Breast epithelium (tissue), 4 donors: ENCODE measurements around the gene PARD3B. TPM values are rescaled to one million over a fixed set of nuclear protein-coding genes. Genes with fewer than 3 reads are reported as not detected.

Experiments used
- DNase-seq, 2 donors: peaks; one replicate each; pipeline ENCODE4 v3.0.0-alpha.2; 2019; ENCODE audit warnings: low spot score in 2 of 2
- H3K27ac ChIP-seq, 2 donors: fragments of 200-600 bp; sonication (generic) in 1 of 2; one replicate each; pipeline ENCODE4 v1.5.1; 2016 to 2019; ENCODE audit warnings: mild to moderate bottlenecking in 1 of 2
- H3K27me3 ChIP-seq, 2 donors: fragments of 200-600 bp; sonication (generic) in 1 of 2; one replicate each; pipeline versions ENCODE4 v1.5.1 to v1.6.0; 2017 to 2019; ENCODE audit warnings: control low read depth in 1 of 2, mild to moderate bottlenecking in 1 of 2
- H3K36me3 ChIP-seq: fragments of 200-600 bp; one replicate; pipeline ENCODE4 v1.5.1; 2019
- H3K4me1 ChIP-seq, 2 donors: fragments of 200-600 bp; sonication (generic); one replicate each; pipeline ENCODE4 v1.5.1; 2016 to 2019; ENCODE audit warnings: control low read depth in 1 of 2
- H3K4me3 ChIP-seq, 3 donors: fragments of 200-600 bp; sonication (generic); 1 replicate in 2 of 3; 2 replicates in 1 of 3; pipeline ENCODE4 v1.5.1; 2016 to 2019; ENCODE audit warnings: mild to moderate bottlenecking in 3 of 3, moderate library complexity in 2 of 3
- H3K9me3 ChIP-seq, 2 donors: fragments of 200-600 bp; sonication (generic) in 1 of 2; one replicate each; pipeline ENCODE4 v1.5.1; 2016 to 2019; ENCODE audit warnings: control low read depth in 1 of 2
- CTCF ChIP-seq, 3 donors: fragments of 450-650 bp; IDR thresholded peaks; one replicate each; pipeline ENCODE4 v1.5.1; 2016 to 2017; ENCODE audit warnings: antibody characterized with exemption in 3 of 3, mild to moderate bottlenecking in 3 of 3, moderate library complexity in 3 of 3
- POLR2A ChIP-seq: fragments of 450-650 bp; IDR thresholded peaks from one replicate; pipeline ENCODE4 v1.6.1; 2016; ENCODE audit warnings: antibody characterized with exemption, mild to moderate bottlenecking, moderate library complexity
- POLR2AphosphoS5 ChIP-seq, 3 donors: sonication (generic); formaldehyde crosslinking; IDR thresholded peaks; one replicate each; pipeline ENCODE4 v1.6.1; 2017; ENCODE audit warnings: antibody characterized with exemption in 3 of 3
- intact Hi-C: fragments of 100-400 bp; cut with DNase I; formaldehyde crosslinking; loops from one replicate; pipeline ENCODE4 v1.15.1; 2023; ENCODE audit warnings: low total_unique reads
- total RNA-seq, 3 donors: library from RNA; depleted of rRNA; stranded (reverse); fragments of >200 nt; gene quantifications; one replicate each; pipeline ENCODE4 v1.1.0, GENCODE V29; 2016

The PARD3B gene
- total RNA-seq, 3 donors from 2014 or later, result 24.6 to 66.2 (median 25.9) TPM

- intact Hi-C loops, result no loop called here
- TF ChIP-seq POLR2A (no peak), POLR2AphosphoS5 (IDR thresholded peaks at IDR 0.05) (no peak), CTCF (IDR thresholded peaks at IDR 0.05) (no peak)
- no peaks in the 10 kb centered on the region for H3K4me1 ChIP-seq
- DNase-seq, result no peak
- no peak overlapping the region for H3K4me3 ChIP-seq
- no peaks in the 10 kb centered on the region for H3K9me3 ChIP-seq
- no peaks in the 10 kb centered on the region for H3K36me3 ChIP-seq
- no peaks in the 10 kb centered on the region for H3K27me3 ChIP-seq
- no peak overlapping the region for H3K27ac ChIP-seq
Observed at GRCh38 chr2:204888222-204888621, 342.9 kb downstream of the PARD3B start.

GRCh38 chr2:204890680-204891079 lies 345.4 kb downstream of the PARD3B start:
- H3K36me3 ChIP-seq, result no peaks in the 10 kb centered on the region
- no peak overlapping the region for H3K27ac ChIP-seq
- no peaks in the 10 kb centered on the region for H3K4me1 ChIP-seq
- TF ChIP-seq POLR2AphosphoS5 (IDR thresholded peaks at IDR 0.05) (no peak), CTCF (IDR thresholded peaks at IDR 0.05) (no peak), POLR2A (no peak)
- H3K4me3 ChIP-seq, result no peak overlapping the region
- no peak for DNase-seq
- no peaks in the 10 kb centered on the region for H3K9me3 ChIP-seq
- intact Hi-C loops, result no loop called here
- H3K27me3 ChIP-seq, result no peaks in the 10 kb centered on the region

GRCh38 chr2:204891739-204892138 lies 346.5 kb downstream of the PARD3B start:
- no peaks in the 10 kb centered on the region for H3K36me3 ChIP-seq
- no peaks in the 10 kb centered on the region for H3K27me3 ChIP-seq
- no peak for DNase-seq
- no peak overlapping the region for H3K4me3 ChIP-seq
- TF ChIP-seq CTCF (IDR thresholded peaks at IDR 0.05) (no peak), POLR2A (no peak), POLR2AphosphoS5 (IDR thresholded peaks at IDR 0.05) (no peak)
- intact Hi-C loops, result no loop called here
- H3K9me3 ChIP-seq, result no peaks in the 10 kb centered on the region
- H3K4me1 ChIP-seq, result no peaks in the 10 kb centered on the region
- H3K27ac ChIP-seq, result no peak overlapping the region

- DNase-seq, result no peak
- Histone ChIP-seq H3K4me1 (no peaks in the 10 kb centered on the region), H3K36me3 (no peaks in the 10 kb centered on the region), H3K9me3 (no peaks in the 10 kb centered on the region), H3K27me3 (no peaks in the 10 kb centered on the region), H3K4me3 (no peak overlapping the region), H3K27ac (no peak overlapping the region)
- intact Hi-C loops, result no loop called here
- TF ChIP-seq POLR2AphosphoS5 (IDR thresholded peaks at IDR 0.05) (no peak), POLR2A (no peak), CTCF (IDR thresholded peaks at IDR 0.05) (no peak)
Observed at GRCh38 chr2:204892506-204893255, 347.4 kb downstream of the PARD3B start.

- intact Hi-C loops, result no loop called here
- no peak for DNase-seq
- H3K9me3 ChIP-seq, result no peaks in the 10 kb centered on the region
Observed at GRCh38 chr2:204896146-204896545, 350.9 kb downstream of the PARD3B start.

More at GRCh38 chr2:204896146-204896545, 350.9 kb downstream of the PARD3B start:
- Histone ChIP-seq H3K36me3 (no peaks in the 10 kb centered on the region), H3K27ac (no peak overlapping the region), H3K4me1 (no peaks in the 10 kb centered on the region), H3K27me3 (no peaks in the 10 kb centered on the region), H3K4me3 (no peak overlapping the region)
- TF ChIP-seq POLR2AphosphoS5 (IDR thresholded peaks at IDR 0.05), result no peak
- TF ChIP-seq POLR2A, result no peak
- no peak for TF ChIP-seq CTCF (IDR thresholded peaks at IDR 0.05)
